ENCODE data around the gene CALY. TPM values are rescaled to one million over a fixed set of nuclear protein-coding genes. Genes with fewer than 3 reads are reported as not detected.

The CALY gene
- total RNA-seq, 1 experiment from 2014 or later: 0.47 TPM

- H3K27ac ChIP-seq (ENCODE audit: low read depth, low read length): no peak overlapping the region
- no peak overlapping the region for H3K4me3 ChIP-seq (replicated peaks in 1 of 2; ENCODE audit: low read depth in 1 of 2, low read length in 2 of 2)
- H3K79me2 ChIP-seq (ENCODE audit: insufficient read depth, low read length): no peaks in the 10 kb centered on the region
- H3K9me3 ChIP-seq (ENCODE audit: control insufficient read depth in 1 of 2, insufficient read depth in 1 of 2, low read depth in 1 of 2, low read length in 2 of 2): no peaks in the 10 kb centered on the region
- intact Hi-C loops (cut with micrococcal nuclease): no loop called here
- no peak overlapping the region for H3K4me2 ChIP-seq (ENCODE audit: low read length)
- no peak for TF ChIP-seq ZBTB33 (IDR thresholded peaks at IDR 0.05; ENCODE audit: extremely low read depth, insufficient replicate concordance, low read length)
- TF ChIP-seq ZNF274 (IDR thresholded peaks at IDR 0.05; ENCODE audit: low read depth, low read length): no peak
- TF ChIP-seq RAD21 (IDR thresholded peaks at IDR 0.05; ENCODE audit: low read depth): no peak
- TF ChIP-seq REST (IDR thresholded peaks at IDR 0.05; ENCODE audit: low read depth): no peak
- TF ChIP-seq POLR2AphosphoS5 (IDR thresholded peaks at IDR 0.05; ENCODE audit: low read depth, low read length): no peak
- no peak for TF ChIP-seq TCF7L2 (IDR thresholded peaks at IDR 0.05; ENCODE audit: borderline replicate concordance, extremely low read depth, insufficient read depth, insufficient read length)
- no peak for TF ChIP-seq EGR1 (IDR thresholded peaks at IDR 0.05; ENCODE audit: low read depth)
- no peak for TF ChIP-seq SRF (IDR thresholded peaks at IDR 0.05; ENCODE audit: low read depth)
- no peak for TF ChIP-seq POLR2A (IDR thresholded peaks at IDR 0.05; ENCODE audit: borderline replicate concordance, extremely low read depth, insufficient read depth, insufficient read length)
- no peak for TF ChIP-seq YY1 (IDR thresholded peaks at IDR 0.05; ENCODE audit: extremely low read depth, insufficient replicate concordance, low read depth, low read length)
- no peak for TF ChIP-seq CEBPB (IDR thresholded peaks at IDR 0.05; ENCODE audit: low read depth)
- no peak for TF ChIP-seq ZFX (IDR thresholded peaks at IDR 0.05)
- no peaks in the 10 kb centered on the region for H3K9me2 ChIP-seq (ENCODE audit: insufficient read depth)
- no peaks in the 10 kb centered on the region for H3K4me1 ChIP-seq (ENCODE audit: control insufficient read depth in 1 of 2, insufficient read depth in 2 of 2, low read length in 2 of 2)
- POLR2A ChIA-PET: no interaction called here
- DNase-seq (ENCODE audit: low read depth, low spot score) (no peak), ATAC-seq (no peak)
- no peaks in the 10 kb centered on the region for H4K20me1 ChIP-seq (ENCODE audit: insufficient read depth)
- no peak overlapping the region for H3K9ac ChIP-seq (ENCODE audit: low read length)
- CTCF ChIA-PET: no interaction called here
- H3K36me3 ChIP-seq (ENCODE audit: control insufficient read depth in 1 of 2, insufficient read depth in 2 of 2, low read length in 2 of 2): no peaks in the 10 kb centered on the region; a peak in 2 of 4 replicates
- H3K27me3 ChIP-seq (ENCODE audit: insufficient read depth, low read length): no peaks in the 10 kb centered on the region
- no peak overlapping the region for H2AFZ ChIP-seq (ENCODE audit: low read depth, low read length, poor library complexity, severe bottlenecking)
- RAD21 ChIA-PET (ENCODE audit: low non-redundant PET in 1 of 2, low total read pairs in 2 of 2, uncharacterized antibody in 2 of 2, unreplicated experiment in 2 of 2): no interaction called here
- no TSS peak for BruUV-seq (replicated peaks)
Observed at GRCh38 chr10:133361773-133362441, 25.2 kb upstream of the CALY start.

All from HCT116 (cell line).